Endothelial cell of umbilical vein (primary cell): ENCODE results near the gene PITPNM1. TPM values are rescaled to one million over a fixed set of nuclear protein-coding genes. Genes with fewer than 3 reads are reported as not detected.

Source experiments
- BruUV-seq: library from RNA; stranded (reverse); fragments of 400-500 nt; replicated peaks from 2 replicates; lab custom pipeline; 2021; lab: Mats Ljungman, UMichigan
- CTCF ChIA-PET: fragments of 300-600, 350-600 bp; sonication (Branson Sonifier 250); formaldehyde crosslinking; loops from one replicate; lab custom pipeline; 2021; ENCODE audit warnings: antibody characterized with exemption, inconsistent platforms; lab: Charles Lee
- POLR2A ChIA-PET: fragments of 300-600, 350-600 bp; sonication (Branson Sonifier 250); formaldehyde crosslinking; loops from one replicate; lab custom pipeline; 2021; ENCODE audit warnings: antibody characterized with exemption, inconsistent platforms; lab: Charles Lee
- DNase-seq: peaks from one replicate; pipeline ENCODE4 v3.0.0-alpha.2; 2011; ENCODE audit warnings: low read depth, low spot score
- FAIRE-seq: peaks from 2 replicates; lab custom pipeline; 2011; peaks lifted over from hg19 to GRCh38; lab: Jason Lieb, UNC
- H2AFZ ChIP-seq: 2 replicates; pipeline ENCODE4 v1.6.0; 2012; ENCODE audit warnings: low read depth, low read length, control low read depth, inconsistent platforms
- H3K27ac ChIP-seq: 2 replicates; pipeline ENCODE4 v1.5.1; 2011; ENCODE audit warnings: low read depth, mild to moderate bottlenecking, control low read depth, low read length, moderate library complexity; ENCODE audit not compliant: insufficient read depth
- H3K27me3 ChIP-seq, 2 experiments: 2 replicates each; pipeline versions ENCODE4 v1.6.0 to v1.6.1; 2011; ENCODE audit warnings: low read length in 2 of 2, mixed read lengths in 1 of 2; ENCODE audit not compliant: control insufficient read depth in 2 of 2, insufficient read depth in 2 of 2
- H3K36me3 ChIP-seq, 2 experiments: 2 replicates in 1 of 2; 3 replicates in 1 of 2; pipeline ENCODE4 v1.5.1; 2011; ENCODE audit warnings: low read length in 2 of 2, mild to moderate bottlenecking in 1 of 2, moderate library complexity in 1 of 2; ENCODE audit not compliant: control insufficient read depth in 2 of 2, insufficient read depth in 2 of 2; ENCODE audit errors: extremely low read depth in 1 of 2
- H3K4me1 ChIP-seq: 3 replicates; pipeline ENCODE4 v1.5.1; 2011; ENCODE audit warnings: mild to moderate bottlenecking, low read length; ENCODE audit not compliant: control insufficient read depth, insufficient read depth; ENCODE audit errors: extremely low read depth
- H3K4me2 ChIP-seq: 2 replicates; pipeline ENCODE4 v1.6.1; 2011; ENCODE audit warnings: low read length, control low read depth, mixed read lengths; ENCODE audit not compliant: insufficient read depth
- H3K4me3 ChIP-seq, 3 experiments: fragments of 200-600 bp in 1 of 3; sonication (generic), shearing (Covaris generic) in 1 of 3; replicated peaks in 1 of 3; 2 replicates each; pipeline ENCODE4 v1.5.1; 2011 to 2016; ENCODE audit warnings: control low read depth in 3 of 3, low read length in 3 of 3, mild to moderate bottlenecking in 2 of 3, inconsistent platforms in 1 of 3, low read depth in 1 of 3, moderate library complexity in 1 of 3; ENCODE audit not compliant: insufficient read depth in 1 of 3
- H3K79me2 ChIP-seq: 2 replicates; pipeline ENCODE4 v1.6.0; 2012; ENCODE audit warnings: low read length, inconsistent platforms; ENCODE audit not compliant: control insufficient read depth, insufficient read depth
- H3K9ac ChIP-seq: replicated peaks from 2 replicates; pipeline ENCODE3; 2011; ENCODE audit warnings: low read length, control low read depth; ENCODE audit not compliant: insufficient read depth; ENCODE audit errors: extremely low read depth
- H3K9me1 ChIP-seq: replicated peaks from 3 replicates; pipeline ENCODE4 v1.6.0; 2011; ENCODE audit warnings: mild to moderate bottlenecking, low read length; ENCODE audit not compliant: control insufficient read depth, insufficient read depth; ENCODE audit errors: extremely low read depth
- H3K9me3 ChIP-seq: replicated peaks from 2 replicates; pipeline ENCODE4 v1.5.1; 2012; ENCODE audit warnings: low read length, inconsistent platforms; ENCODE audit not compliant: control insufficient read depth, insufficient read depth
- H4K20me1 ChIP-seq: replicated peaks from 2 replicates; pipeline ENCODE3; 2011; ENCODE audit warnings: mild to moderate bottlenecking, low read length; ENCODE audit not compliant: control insufficient read depth, insufficient read depth; ENCODE audit errors: extremely low read depth
- CTCF ChIP-seq, 2 donors: IDR thresholded peaks; 1 replicate in 1 of 2; 2 replicates in 1 of 2; pipeline ENCODE4 v1.5.1; 2011; ENCODE audit warnings: low read length in 2 of 2, mild to moderate bottlenecking in 2 of 2, moderate library complexity in 2 of 2, control low read depth in 1 of 2, inconsistent platforms in 1 of 2, low read depth in 1 of 2; ENCODE audit not compliant: insufficient read depth in 1 of 2; ENCODE audit errors: extremely low read depth in 1 of 2
- EZH2 ChIP-seq: IDR thresholded peaks from 2 replicates; pipeline ENCODE4 v1.6.1; 2012; ENCODE audit warnings: borderline replicate concordance, low read depth, mild to moderate bottlenecking, moderate library complexity, low read length, inconsistent platforms; ENCODE audit not compliant: severe bottlenecking
- FOS ChIP-seq: IDR thresholded peaks from 2 replicates; pipeline ENCODE4 v1.6.1; 2011; ENCODE audit warnings: mild to moderate bottlenecking, low read length, moderate library complexity, borderline replicate concordance; ENCODE audit not compliant: insufficient read depth
- GATA2 ChIP-seq: IDR thresholded peaks from 2 replicates; pipeline ENCODE4 v1.7.0; 2011; ENCODE audit warnings: low read depth, mild to moderate bottlenecking, moderate library complexity, mixed read lengths, low read length; ENCODE audit not compliant: insufficient read length, insufficient read depth
- JUN ChIP-seq: IDR thresholded peaks from 2 replicates; pipeline ENCODE4 v1.6.1; 2011; ENCODE audit warnings: borderline replicate concordance, low read depth; ENCODE audit not compliant: insufficient read length, insufficient read depth
- MAX ChIP-seq: IDR thresholded peaks from 2 replicates; pipeline ENCODE4 v1.6.1; 2011; ENCODE audit not compliant: insufficient read depth, insufficient read length
- MYC ChIP-seq: IDR thresholded peaks from one replicate; pipeline ENCODE4 v1.6.1; 2011; ENCODE audit warnings: mild to moderate bottlenecking, low read depth, low read length
- POLR2A ChIP-seq: IDR thresholded peaks from 2 replicates; pipeline ENCODE4 v1.6.1; 2012; ENCODE audit warnings: low read depth, mild to moderate bottlenecking, control low read depth, low read length
- POLR2AphosphoS5 ChIP-seq: IDR thresholded peaks from 2 replicates; pipeline ENCODE4 v1.6.1; 2012; ENCODE audit warnings: low read depth, mild to moderate bottlenecking, control low read depth, low read length, moderate library complexity; ENCODE audit not compliant: insufficient read depth
- dilution Hi-C: fragments of 300-500 bp; cut with MboI; formaldehyde crosslinking; loops from one replicate; pipeline ENCODE4 v1.15.0; 2019; ENCODE audit warnings: low sequenced_read_pairs; ENCODE audit not compliant: extremely low pct_ligation_motif_present
- intact Hi-C: fragments of 100-400 bp; cut with micrococcal nuclease; formaldehyde crosslinking; loops from one replicate; pipeline ENCODE4 v1.10.0; 2022
- polyA plus RNA-seq, 4 experiments: library from polyadenylated mRNA; depleted of rRNA in 3 of 4; stranded (reverse) in 3 of 4; unstranded in 1 of 4; fragments of >200 nt; gene quantifications; 2 replicates each; pipeline versions ENCODE4 v1.2.1 to v1.2.3, GENCODE V29; 2011 to 2012; ENCODE audit warnings: missing spikeins in 1 of 4
- total RNA-seq: library from RNA; stranded (reverse); gene quantifications from 2 replicates; pipeline ENCODE4 v1.2.3, GENCODE V29; 2021

The PITPNM1 gene
- total and polyA plus RNA-seq, 2 donors (not counting 3 experiments of a cell fraction or from before 2014, with no cell fraction given) = 16.5 to 26.4 TPM

GRCh38 chr11:67463186-67463585, 42.0 kb downstream of the PITPNM1 start:
- no TSS peak for BruUV-seq
- Histone ChIP-seq H3K4me1 (peaks cover 14% of the 10 kb centered on the region), H3K79me2 (no peaks in the 10 kb centered on the region), H3K9me3 (no peaks in the 10 kb centered on the region), H3K4me3 (no peak overlapping the region), H3K4me2 (no peak overlapping the region), H3K36me3 (no peaks in the 10 kb centered on the region), H3K27me3 (no peaks in the 10 kb centered on the region), H3K9me1 (no peaks in the 10 kb centered on the region), H2AFZ (no peak overlapping the region), H3K27ac (no peak overlapping the region), H4K20me1 (no peaks in the 10 kb centered on the region), H3K9ac (no peak overlapping the region)
- intact Hi-C loops = no loop called here
- DNase-seq = no peak
- CTCF ChIA-PET = interaction anchor here (1.0 kb wide), 1 partner anchor 16 kb away, joined by 3 read pairs; no protein-coding TSS in a partner anchor
- POLR2A ChIA-PET = interaction anchor here (1.1 kb wide), 1 partner anchor 14 kb away, joined by 3 read pairs; no protein-coding TSS in a partner anchor
- FAIRE-seq = no peak
- TF ChIP-seq EZH2 (no peak), MYC (no peak), CTCF (IDR thresholded peaks at IDR 0.05; ENCODE audit: extremely low read depth in 1 of 2, insufficient read depth in 1 of 2, low read depth in 1 of 2, low read length in 2 of 2) (no peak), JUN (no peak), GATA2 (no peak), FOS (no peak), POLR2A (no peak), POLR2AphosphoS5 (no peak), MAX (no peak)
- dilution Hi-C loops = no loop called here
